ENCODE data around the gene NHLH2. TPM values are rescaled to one million over a fixed set of nuclear protein-coding genes. Genes with fewer than 3 reads are reported as not detected.

NHLH2 gene
- total and polyA plus RNA-seq, 2 donors (not counting 1 experiment from before 2014, with no cell fraction given), result not detected

DNA sequence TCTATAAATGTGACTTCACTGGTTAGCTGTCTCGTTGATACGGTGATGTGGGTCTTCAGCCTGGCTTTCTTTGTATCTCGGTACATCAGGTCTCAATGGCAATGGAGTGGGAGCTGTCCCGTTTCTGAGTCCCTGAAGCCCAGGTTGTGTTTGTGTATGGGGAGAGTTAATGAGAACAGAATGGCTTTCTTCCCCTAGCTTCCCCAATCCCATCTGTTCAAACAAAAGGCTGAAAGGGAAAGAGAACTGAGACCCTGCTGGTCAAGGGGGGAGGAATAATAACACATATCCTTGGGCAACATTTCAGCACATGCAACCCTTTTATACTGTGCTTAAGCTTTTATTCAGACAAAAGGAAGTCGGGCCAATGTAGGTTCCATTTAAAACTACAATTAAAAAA, 44.0 kb downstream of the NHLH2 start:
- no peak for ATAC-seq (ENCODE audit: low read depth)
- intact Hi-C loops (cut with micrococcal nuclease), result no loop called here
- Histone ChIP-seq H3K79me2 (ENCODE audit: control insufficient read depth, insufficient read depth, low read length) (no peaks in the 10 kb centered on the region), H3K9me3 (ENCODE audit: control extremely low read depth in 1 of 3, control insufficient read depth in 2 of 3, insufficient read depth in 1 of 3, low read length in 2 of 3) (peaks cover 0 to 4% (median 0%) of the 10 kb centered on the region in 3 donors), H3K27ac (ENCODE audit: low read length in 2 of 2) (no peak overlapping the region), H3K9ac (ENCODE audit: low read length) (no peak overlapping the region), H4K20me1 (ENCODE audit: control insufficient read depth, insufficient read depth, low read length, poor library complexity, severe bottlenecking) (no peaks in the 10 kb centered on the region), H3K27me3 (replicated peaks in 1 of 4; ENCODE audit: control extremely low read depth in 1 of 4, control insufficient read depth in 3 of 4, insufficient read depth in 4 of 4, low read length in 3 of 4) (peaks cover 0 to 7% (median under 1%) of the 10 kb centered on the region in 4 experiments), H3K4me2 (replicated peaks; ENCODE audit: low read depth, low read length, poor library complexity, severe bottlenecking) (no peak overlapping the region), H3K4me1 (ENCODE audit: control insufficient read depth in 2 of 2, insufficient read depth in 2 of 2, low read length in 2 of 2) (no peaks in the 10 kb centered on the region), H3K4me3 (ENCODE audit: control extremely low read depth in 1 of 5, extremely low read depth in 1 of 5, insufficient read depth in 1 of 5, low read depth in 2 of 5, low read length in 4 of 5) (no peak overlapping the region), H2AFZ (ENCODE audit: insufficient read depth, low read depth, low read length, poor library complexity, severe bottlenecking) (no peak overlapping the region), H3K36me3 (replicated peaks in 1 of 2; ENCODE audit: control extremely low read depth in 1 of 2, control insufficient read depth in 1 of 2, extremely low read depth in 1 of 2, insufficient read depth in 2 of 2, low read length in 1 of 2) (no peaks in the 10 kb centered on the region)
- no peaks in the 10 kb centered on the region for H3K9me3 Mint-ChIP-seq (ENCODE audit: insufficient read depth)
- no peaks in the 10 kb centered on the region for H3K4me1 Mint-ChIP-seq
- TF ChIP-seq, protein P1, sequence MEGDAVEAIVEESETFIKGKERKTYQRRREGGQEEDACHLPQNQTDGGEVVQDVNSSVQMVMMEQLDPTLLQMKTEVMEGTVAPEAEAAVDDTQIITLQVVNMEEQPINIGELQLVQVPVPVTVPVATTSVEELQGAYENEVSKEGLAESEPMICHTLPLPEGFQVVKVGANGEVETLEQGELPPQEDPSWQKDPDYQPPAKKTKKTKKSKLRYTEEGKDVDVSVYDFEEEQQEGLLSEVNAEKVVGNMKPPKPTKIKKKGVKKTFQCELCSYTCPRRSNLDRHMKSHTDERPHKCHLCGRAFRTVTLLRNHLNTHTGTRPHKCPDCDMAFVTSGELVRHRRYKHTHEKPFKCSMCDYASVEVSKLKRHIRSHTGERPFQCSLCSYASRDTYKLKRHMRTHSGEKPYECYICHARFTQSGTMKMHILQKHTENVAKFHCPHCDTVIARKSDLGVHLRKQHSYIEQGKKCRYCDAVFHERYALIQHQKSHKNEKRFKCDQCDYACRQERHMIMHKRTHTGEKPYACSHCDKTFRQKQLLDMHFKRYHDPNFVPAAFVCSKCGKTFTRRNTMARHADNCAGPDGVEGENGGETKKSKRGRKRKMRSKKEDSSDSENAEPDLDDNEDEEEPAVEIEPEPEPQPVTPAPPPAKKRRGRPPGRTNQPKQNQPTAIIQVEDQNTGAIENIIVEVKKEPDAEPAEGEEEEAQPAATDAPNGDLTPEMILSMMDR (IDR thresholded peaks at IDR 0.05), result no peak
- no peak for TF ChIP-seq EZH2 (IDR thresholded peaks at IDR 0.05; ENCODE audit: borderline replicate concordance, insufficient read depth, low read depth, low read length, poor library complexity, severe bottlenecking)
- no peak overlapping the region for H3K27ac Mint-ChIP-seq
- CTCF ChIA-PET, result interaction anchor here (0.6 to 1.4 kb wide), 2 partner anchors 10 to 25 kb away, joined by 3 read pairs; no protein-coding TSS in a partner anchor
- peaks cover 20% of the 10 kb centered on the region for H3K27me3 Mint-ChIP-seq
- no peak overlapping the region for H3K4me3 Mint-ChIP-seq
- WGBS (ENCODE audit: insufficient coverage), result 100% methylated on average over 1 of the region's 5 CpGs
- no peak for DNase-seq
- POLR2A ChIA-PET, result no interaction called here

DNA sequence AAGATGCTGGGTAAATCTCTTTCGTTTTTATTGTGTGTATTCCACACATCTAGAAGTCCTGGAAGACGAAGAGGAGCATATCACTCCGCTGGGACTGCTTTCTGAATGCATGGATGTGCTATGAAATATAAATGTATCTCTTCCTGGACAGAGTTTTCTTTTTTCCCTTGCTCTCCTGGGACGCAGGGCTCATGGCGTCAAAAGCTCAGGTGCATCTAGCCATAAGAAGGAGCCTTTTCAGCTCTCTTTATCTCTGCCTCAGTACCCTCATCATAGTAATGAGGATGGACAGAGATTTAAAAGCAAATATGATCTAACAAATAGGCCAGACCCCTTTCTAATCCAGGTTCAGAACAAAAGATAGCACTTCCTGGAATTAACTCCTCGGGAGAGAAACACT, 44.9 kb downstream of the NHLH2 start:
- H3K4me2 ChIP-seq (replicated peaks; ENCODE audit: low read depth, low read length, poor library complexity, severe bottlenecking), result no peak overlapping the region
- H3K27me3 ChIP-seq (replicated peaks in 1 of 4; ENCODE audit: control extremely low read depth in 1 of 4, control insufficient read depth in 3 of 4, insufficient read depth in 4 of 4, low read length in 3 of 4), result peaks cover 0 to 10% (median 2%) of the 10 kb centered on the region in 4 experiments
- H3K27ac ChIP-seq (ENCODE audit: low read length in 2 of 2), result no peak overlapping the region
- H3K9me3 ChIP-seq (ENCODE audit: control extremely low read depth in 1 of 3, control insufficient read depth in 2 of 3, insufficient read depth in 1 of 3, low read length in 2 of 3), result peaks cover 0 to 4% (median 0%) of the 10 kb centered on the region in 3 donors
- H3K4me1 ChIP-seq (ENCODE audit: control insufficient read depth in 2 of 2, insufficient read depth in 2 of 2, low read length in 2 of 2), result no peaks in the 10 kb centered on the region
- Mint-ChIP-seq H3K4me3 (no peak overlapping the region), H3K4me1 (no peaks in the 10 kb centered on the region), H3K27me3 (peaks cover 20% of the 10 kb centered on the region), H3K27ac (no peak overlapping the region), H3K9me3 (ENCODE audit: insufficient read depth) (no peaks in the 10 kb centered on the region)
- DNase-seq, result no peak
- TF ChIP-seq, protein P1 (IDR thresholded peaks at IDR 0.05), result no peak
- TF ChIP-seq EZH2 (IDR thresholded peaks at IDR 0.05; ENCODE audit: borderline replicate concordance, insufficient read depth, low read depth, low read length, poor library complexity, severe bottlenecking), result no peak
- H3K4me3 ChIP-seq (ENCODE audit: control extremely low read depth in 1 of 5, extremely low read depth in 1 of 5, insufficient read depth in 1 of 5, low read depth in 2 of 5, low read length in 4 of 5), result no peak overlapping the region
- intact Hi-C loops (cut with micrococcal nuclease), result no loop called here
- ChIA-PET CTCF (no interaction called here), POLR2A (no interaction called here)
- H3K36me3 ChIP-seq (replicated peaks in 1 of 2; ENCODE audit: control extremely low read depth in 1 of 2, control insufficient read depth in 1 of 2, extremely low read depth in 1 of 2, insufficient read depth in 2 of 2, low read length in 1 of 2), result no peaks in the 10 kb centered on the region
- H3K9ac ChIP-seq (ENCODE audit: low read length), result no peak overlapping the region
- no peaks in the 10 kb centered on the region for H4K20me1 ChIP-seq (ENCODE audit: control insufficient read depth, insufficient read depth, low read length, poor library complexity, severe bottlenecking)
- no CpG with 5 or more reads among the region's 6 CpGs for WGBS (ENCODE audit: insufficient coverage)
- no peak for ATAC-seq (ENCODE audit: low read depth)
- H2AFZ ChIP-seq (ENCODE audit: insufficient read depth, low read depth, low read length, poor library complexity, severe bottlenecking), result no peak overlapping the region
- H3K79me2 ChIP-seq (ENCODE audit: control insufficient read depth, insufficient read depth, low read length), result no peaks in the 10 kb centered on the region
